T1000 (cell line): Measurements from ENCODE around the gene CYSLTR1.
"Not testable (repeated sequence)": the region's sequence is repeated elsewhere in the genome, so short reads cannot be mapped to it uniquely, and the experiment has no call there.

ENCODE experiments used
- DNase-seq: peaks from one replicate; lab custom pipeline; 2025; ENCODE audit warnings: mixed read lengths; lab: John Stamatoyannopoulos, UW

CYSLTR1 gene

DNA sequence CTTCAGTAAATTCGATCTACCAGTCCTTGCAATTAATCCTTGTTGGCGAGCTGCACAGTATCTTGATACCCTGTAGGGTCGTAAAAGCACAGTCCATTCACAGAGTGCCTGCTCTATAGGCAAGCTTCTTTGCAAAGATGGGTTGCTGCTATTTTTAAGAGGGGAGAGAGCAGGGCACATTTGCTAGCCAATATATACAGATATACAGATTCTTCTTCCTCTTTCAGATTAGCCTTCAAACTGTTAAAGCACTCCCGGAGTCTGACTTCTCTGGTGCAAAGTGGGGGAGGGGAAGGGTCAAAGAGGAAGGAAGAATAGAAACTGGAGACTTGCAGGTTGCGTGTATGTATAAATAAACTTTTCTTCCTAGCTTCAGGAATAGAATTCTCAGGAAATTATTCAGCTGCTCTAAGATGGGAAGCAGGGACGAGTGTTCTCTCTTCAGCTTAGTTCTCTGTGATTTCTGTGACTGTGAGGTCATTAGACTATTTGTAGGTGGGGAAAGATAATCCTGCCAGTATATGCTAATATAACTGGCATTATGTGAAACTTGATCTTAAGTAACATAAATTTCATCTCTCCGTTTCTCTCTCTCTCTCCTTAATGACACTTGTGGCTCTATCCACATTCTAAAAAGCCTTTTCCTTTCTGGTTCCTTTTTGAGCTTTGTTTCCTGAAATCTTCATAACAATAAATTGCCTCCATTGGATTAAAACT, at the start of gene CYSLTR1:
CYSLTR1 (minus strand) TSS at position 242 of the 717 bp plus-strand sequence. CDS start 53,865 bp downstream, outside the sequence.
- DNase-seq = no peak

GRCh38 chrX:78377186-78377585, 49.8 kb upstream of the CYSLTR1 start:
- no peak for DNase-seq

- DNase-seq = no peak
Observed at GRCh38 chrX:78375894-78376293, 48.5 kb upstream of the CYSLTR1 start.

DNA sequence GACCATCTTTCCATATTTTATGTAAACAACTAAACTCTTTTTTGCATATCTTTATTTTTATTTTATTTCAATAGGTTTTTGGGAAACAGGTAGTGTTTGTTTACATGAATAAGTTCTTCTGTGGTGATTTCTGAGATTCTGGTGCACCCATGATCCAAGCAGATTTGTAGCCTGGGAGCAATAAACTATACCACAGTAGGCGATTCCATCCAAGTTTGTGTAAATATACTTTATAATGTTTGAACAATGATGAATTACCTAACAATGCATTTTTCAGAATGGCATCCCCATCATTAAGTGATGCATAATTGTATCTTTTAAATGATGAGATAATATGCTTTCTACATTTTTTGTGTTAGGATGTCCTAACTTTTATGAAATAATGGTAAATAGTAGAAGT, 39.2 kb upstream of the CYSLTR1 start:
- DNase-seq = no peak

GRCh38 chrX:78357342-78358055, 30.1 kb upstream of the CYSLTR1 start:
- DNase-seq = no peak

DNA sequence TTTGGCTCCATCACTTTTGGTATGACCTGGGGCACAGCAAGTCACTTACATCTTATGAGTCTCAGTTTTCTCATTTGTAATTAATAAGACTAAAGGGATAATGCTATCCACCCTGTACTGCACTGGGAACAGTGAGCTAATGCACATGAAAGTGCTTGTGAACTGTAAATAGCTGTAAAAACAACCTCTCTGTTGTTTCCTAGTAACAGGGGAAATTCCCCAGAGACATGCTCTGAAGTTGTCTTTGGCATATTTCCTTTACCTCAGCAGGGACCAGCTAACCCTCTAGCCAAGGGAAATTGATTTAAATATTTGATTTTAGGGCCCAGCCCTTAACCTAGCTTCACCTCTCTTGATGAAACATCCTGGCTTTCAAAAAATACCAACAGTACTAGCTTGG, 6.1 kb upstream of the CYSLTR1 start:
- DNase-seq = no peak

- DNase-seq = no peak
Observed at GRCh38 chrX:78331708-78332107, 4.3 kb upstream of the CYSLTR1 start.

GRCh38 chrX:78330540-78330939, 3.1 kb upstream of the CYSLTR1 start:
- no peak for DNase-seq

DNA sequence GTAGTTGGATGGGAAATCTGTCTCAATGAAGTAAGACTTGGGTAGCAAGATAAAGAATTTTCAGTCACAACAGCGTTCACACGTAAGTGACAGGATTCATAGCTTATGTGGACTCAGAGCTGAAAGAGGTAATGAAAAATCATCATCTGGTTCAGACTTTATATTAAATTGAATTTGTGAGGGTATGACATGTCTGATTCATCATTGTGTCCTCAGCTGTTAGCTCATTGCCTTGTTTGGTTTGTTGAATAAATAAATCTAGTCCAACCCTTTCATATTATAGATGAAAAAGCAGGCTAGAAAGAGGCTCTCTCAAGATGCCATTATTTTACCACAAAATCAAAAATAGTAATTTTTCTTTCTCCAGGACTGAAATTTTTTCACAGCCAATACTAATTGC, 2.7 kb upstream of the CYSLTR1 start:
- no peak for DNase-seq

DNA sequence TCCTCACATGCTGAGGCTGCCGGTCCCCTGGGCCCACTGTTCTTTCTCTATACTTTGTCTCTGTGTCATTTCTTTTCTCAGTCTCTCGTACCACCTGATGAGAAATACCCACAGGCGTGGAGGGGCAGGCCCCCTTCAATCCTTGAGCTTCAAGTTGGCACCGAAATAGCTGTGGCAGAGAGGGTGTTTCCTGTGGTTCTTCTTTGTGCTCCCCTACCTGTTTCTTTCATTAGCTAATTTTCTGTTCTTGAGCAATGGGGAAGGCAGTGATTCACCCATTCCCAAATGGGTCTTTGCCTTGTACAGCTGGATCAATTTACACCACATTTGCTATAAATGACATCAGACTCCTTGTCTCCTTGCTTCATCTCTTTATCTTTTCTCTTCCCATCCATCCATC, 2.1 kb upstream of the CYSLTR1 start:
- DNase-seq = no peak

GRCh38 chrX:78326401-78326800, 1.0 kb downstream of the CYSLTR1 start:
- no peak for DNase-seq

DNA sequence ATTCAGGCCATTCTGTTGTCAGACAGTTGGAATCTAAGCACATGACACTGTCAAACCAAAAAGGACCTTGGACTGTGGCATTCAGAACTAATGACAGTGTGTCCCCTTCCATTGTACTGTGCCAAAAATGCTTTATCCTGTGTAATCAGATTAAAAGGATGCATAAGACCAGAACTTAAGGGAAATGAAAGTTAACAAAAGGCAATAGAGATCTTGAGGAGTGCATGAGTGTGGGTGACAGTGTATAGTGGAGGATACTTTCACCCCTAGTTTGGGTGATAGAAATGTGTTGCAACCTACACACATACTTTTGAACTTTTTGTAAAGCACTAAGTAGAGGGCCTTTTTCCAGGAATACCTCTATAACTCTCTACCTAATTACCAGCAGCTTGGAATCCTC, 4.5 kb downstream of the CYSLTR1 start:
- DNase-seq = no peak

DNA sequence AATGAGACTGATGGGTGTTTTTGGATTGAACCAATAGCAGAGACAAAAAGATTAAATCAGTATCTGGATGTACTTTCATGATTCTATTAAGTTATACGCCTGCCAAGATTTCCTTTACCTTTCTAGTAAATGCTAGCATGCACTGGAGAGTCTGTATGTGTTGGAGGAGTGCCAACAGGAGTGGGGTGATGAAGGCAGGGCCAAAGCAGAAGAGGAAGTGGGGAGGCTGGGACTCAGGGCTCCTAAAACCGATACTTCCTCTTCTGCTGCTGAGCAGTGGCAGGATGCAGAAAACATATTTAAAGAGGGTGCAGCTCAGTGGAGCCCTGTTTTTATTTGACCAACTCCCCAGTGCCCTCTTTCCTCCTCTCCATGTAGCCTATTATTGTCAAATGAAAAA, 5.6 kb downstream of the CYSLTR1 start:
- no peak for DNase-seq

GRCh38 chrX:78316265-78316664, 11.1 kb downstream of the CYSLTR1 start:
- no peak for DNase-seq

- DNase-seq = no peak
Observed at GRCh38 chrX:78315745-78316144, 11.7 kb downstream of the CYSLTR1 start.

- DNase-seq = no peak
Observed at GRCh38 chrX:78314561-78314960, 12.8 kb downstream of the CYSLTR1 start.

DNA sequence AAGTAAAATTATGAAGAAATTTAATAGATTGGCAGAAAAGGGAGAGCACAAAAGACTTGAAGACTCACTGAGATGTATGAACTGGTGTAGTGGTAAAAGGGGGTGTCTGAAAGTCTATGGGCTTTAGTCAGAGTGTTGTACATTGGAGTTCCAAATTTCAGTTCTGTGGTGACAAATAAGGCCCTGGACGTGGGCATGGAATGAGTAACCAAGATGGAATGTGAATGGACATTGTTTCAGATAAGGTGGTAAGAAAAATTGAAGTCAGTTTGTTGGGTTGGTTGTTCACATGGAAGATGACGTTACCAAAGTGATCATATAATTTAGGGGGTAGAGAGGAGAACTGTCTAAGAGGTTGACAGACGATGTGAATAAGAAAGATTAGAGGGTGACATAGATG, 13.9 kb downstream of the CYSLTR1 start:
- DNase-seq = no peak

GRCh38 chrX:78307665-78308064, 19.7 kb downstream of the CYSLTR1 start:
- DNase-seq = no peak

- DNase-seq = no peak
Observed at GRCh38 chrX:78303086-78303485, 24.3 kb downstream of the CYSLTR1 start.

GRCh38 chrX:78300933-78301332, 26.5 kb downstream of the CYSLTR1 start:
- not testable (repeated sequence) for DNase-seq

- no peak for DNase-seq
Observed at GRCh38 chrX:78283511-78283910, 43.9 kb downstream of the CYSLTR1 start.

GRCh38 chrX:78237127-78237526, 90.3 kb downstream of the CYSLTR1 start:
- no peak for DNase-seq

DNA sequence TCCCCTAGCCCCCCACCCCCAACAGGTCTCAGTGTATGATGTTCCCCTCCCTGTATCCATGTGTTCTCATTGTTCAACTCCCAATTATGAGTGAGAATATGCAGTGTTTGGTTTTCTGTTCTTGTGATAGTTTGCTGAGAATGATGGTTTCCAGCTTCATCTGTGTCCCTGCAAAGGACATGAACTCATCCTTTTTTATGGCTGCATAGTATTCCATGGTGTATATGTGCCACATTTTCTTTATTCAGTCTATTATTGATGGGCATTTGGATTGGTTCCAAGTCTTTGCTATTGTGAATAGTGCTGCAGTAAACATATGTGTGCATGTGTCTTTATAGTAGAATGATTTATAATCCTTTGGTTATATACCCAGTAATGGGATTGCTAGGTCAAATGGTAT, 101.4 kb downstream of the CYSLTR1 start:
- DNase-seq = not testable (repeated sequence)
